HG03039 (cell line): ENCODE measurements around the gene GNA12.
"Not testable (repeated sequence)": the region's sequence is repeated elsewhere in the genome, so short reads cannot be mapped to it uniquely, and the experiment has no call there.

Experiments used
- ATAC-seq: cut with Tn5 transposase; IDR thresholded peaks from one replicate; pipeline ENCODE4 v1.9.1; 2021; ENCODE audit warnings: mild to moderate bottlenecking, moderate library complexity; ENCODE audit not compliant: unreplicated experiment

The GNA12 gene

DNA sequence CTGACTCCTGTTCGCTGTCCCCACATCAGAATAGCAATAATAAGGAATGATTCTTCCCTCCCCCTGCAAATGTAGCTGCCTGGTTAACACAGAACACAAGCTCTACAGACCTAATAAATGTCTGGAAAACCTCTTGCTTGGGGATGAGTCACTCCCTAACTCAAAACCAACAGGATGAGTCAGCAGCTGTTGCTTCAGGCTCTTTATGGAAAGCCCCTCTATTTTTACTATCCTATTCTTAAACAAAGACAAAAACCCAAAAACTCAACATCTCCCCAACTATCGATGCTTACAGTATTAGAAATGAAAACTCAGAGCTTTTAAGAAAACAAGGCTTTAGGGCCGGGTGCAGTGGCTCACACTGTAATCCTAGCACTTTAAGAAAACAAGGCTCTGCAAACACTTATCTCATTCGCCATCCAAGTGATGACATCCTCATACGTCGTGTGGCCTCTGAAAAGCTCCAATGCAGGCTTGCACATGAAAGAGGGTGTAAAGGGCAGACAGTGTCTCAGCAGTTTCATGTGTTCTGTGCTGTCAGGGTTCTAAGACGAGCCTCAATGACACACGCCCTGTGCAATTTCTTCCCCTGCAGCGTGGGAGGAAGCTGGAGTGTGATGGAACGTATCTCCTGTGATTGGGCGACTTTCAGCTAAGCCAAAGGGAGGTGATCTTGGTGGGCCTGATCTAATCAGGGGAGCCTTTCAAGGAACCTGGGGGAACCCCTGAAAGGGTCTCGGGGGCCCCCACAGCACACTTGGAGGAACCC is 86.0 kb downstream of the GNA12 start:
- ATAC-seq, result peak; percentile 68

DNA sequence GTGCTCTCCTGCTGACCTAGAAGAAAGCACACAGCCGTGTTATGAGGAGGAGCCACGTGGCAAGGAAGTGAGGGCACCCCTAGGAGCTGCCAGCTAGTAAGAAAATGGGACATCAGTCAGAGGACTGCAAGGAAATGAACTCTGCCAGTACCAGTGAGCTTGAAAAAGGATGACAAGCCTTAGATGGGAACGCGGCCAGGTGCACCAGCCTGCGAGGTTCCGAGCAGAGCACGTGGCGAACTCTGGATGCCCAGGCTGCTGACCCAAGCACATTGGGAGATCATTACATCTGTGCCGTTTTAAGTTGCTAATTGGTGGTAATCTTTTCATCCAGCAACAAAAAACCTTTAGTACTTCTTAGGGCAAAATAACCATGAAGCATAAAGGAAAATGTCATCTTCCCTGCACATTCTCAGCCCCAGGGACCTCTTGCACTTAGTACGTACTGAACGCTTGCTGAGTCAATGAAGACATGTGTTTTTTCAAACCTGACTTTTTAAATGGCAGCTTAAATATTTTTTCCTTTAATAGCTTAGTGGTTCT is 86.7 kb downstream of the GNA12 start:
- ATAC-seq, result peak; percentile 3

- ATAC-seq, result no peak
Measured at GRCh38 chr7:2755531-2755930, 88.6 kb downstream of the GNA12 start.

DNA sequence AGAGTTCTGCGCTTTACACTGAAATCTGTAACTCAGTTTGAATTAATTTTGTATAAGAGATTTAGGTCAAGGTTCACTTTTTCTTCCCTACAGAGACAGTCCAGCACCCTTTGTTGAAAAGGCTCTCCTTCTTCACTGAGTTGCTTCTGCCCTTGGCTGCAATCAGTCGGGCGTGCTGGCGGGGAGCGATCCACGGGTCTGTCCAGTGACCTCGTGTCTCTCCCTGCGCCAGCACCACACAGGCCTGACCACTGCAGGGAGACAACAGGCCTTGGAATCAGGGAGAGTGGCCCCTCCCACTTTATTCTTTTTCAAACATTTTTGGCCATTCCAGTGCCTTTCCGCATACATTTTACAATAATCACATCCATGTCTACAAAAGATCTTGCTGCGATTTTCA is 89.2 kb downstream of the GNA12 start:
- no peak for ATAC-seq

GRCh38 chr7:2754086-2754485 is 90.0 kb downstream of the GNA12 start:
- no peak for ATAC-seq

DNA sequence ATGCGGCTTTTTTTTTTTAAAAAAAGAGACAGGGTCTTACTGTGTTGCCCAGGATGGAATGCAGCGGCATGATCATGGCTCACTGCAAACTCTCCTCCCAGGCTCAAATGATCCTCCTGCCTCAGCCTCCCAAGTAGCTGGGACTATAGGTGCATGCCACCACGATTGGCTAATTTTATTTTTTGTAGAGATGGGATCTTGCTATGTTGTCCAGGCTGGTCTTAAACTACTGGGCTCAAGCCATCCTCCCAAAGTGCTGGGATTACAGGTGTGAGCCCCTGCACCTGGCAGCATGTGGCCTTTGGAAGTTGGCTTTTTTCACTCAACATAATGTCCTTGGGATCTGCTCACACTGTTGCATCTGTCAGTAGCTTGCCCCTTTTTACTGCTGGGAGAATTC is 91.0 kb downstream of the GNA12 start:
- no peak for ATAC-seq

GRCh38 chr7:2751086-2751485 is 93.0 kb downstream of the GNA12 start:
- ATAC-seq, result no peak

- ATAC-seq, result no peak
Measured at GRCh38 chr7:2750004-2750407, 94.1 kb downstream of the GNA12 start.

GRCh38 chr7:2748684-2749083 is 95.4 kb downstream of the GNA12 start:
- not testable (repeated sequence) for ATAC-seq

DNA sequence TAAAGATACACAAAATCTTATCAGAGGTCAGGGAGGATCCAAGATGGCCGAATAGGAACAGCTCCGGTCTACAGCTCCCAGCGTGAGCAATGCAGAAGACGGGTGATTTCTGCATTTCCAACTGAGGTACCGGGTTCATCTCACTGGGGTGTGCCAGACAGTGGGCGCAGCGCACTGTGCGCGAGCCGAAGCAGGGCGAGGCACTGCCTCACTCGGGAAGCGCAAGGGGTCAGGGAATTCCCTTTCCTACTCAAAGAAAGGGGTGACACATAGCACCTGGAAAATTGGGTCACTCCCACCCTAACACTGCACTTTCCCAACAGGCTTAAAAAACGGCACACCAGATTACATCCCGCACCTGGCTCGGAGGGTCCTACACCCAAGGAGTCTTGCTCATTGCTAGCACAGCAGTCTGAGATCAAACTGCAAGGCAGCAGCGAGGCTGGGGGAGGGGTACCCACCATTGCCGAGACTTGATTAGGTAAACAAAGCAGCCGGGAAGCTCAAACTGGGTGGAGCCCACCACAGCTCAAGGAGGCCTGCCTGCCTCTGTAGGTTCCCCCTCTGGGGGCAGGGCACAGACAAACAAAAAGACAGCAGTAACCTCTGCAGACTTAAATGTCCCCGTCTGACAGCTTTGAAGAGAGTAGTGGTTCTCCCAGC is 100.5 kb downstream of the GNA12 start:
- not testable (repeated sequence) for ATAC-seq

DNA sequence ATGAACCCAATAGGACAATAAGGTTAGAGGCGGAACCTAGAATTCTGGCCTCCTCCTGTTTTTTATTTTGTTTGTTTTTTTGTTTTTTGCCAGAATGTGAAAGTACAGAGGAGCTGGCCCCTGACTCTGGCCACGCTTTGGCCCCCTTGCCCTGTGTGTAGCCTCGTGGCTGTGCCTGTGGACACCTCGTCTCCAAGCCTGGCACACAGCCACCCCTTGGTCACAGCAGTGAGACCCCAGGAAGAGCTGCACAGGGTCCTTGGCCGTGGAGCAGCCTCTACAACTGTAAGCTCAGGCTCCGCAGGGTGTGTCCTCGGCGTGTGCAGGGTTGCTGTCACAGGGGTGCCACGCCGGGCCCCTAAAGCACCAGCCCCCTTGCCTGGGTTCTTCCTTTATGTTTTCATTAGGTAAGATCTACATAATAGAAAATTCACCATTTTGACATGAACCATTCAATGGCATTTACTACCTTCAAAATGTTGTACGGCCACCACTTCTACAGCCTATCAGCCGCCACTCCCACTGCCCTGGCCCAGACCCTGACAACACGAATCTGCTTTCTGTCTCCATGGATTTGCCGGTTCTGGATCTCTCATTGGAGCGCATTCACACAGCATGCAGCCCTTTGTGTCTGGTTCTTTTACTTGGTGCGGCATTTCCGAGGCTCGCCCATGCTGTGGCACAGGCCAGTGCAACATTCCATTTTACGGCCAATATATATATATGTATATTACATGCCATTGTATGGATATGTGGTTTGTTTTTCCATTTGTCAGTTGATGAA is 105.2 kb downstream of the GNA12 start:
- no peak for ATAC-seq

DNA sequence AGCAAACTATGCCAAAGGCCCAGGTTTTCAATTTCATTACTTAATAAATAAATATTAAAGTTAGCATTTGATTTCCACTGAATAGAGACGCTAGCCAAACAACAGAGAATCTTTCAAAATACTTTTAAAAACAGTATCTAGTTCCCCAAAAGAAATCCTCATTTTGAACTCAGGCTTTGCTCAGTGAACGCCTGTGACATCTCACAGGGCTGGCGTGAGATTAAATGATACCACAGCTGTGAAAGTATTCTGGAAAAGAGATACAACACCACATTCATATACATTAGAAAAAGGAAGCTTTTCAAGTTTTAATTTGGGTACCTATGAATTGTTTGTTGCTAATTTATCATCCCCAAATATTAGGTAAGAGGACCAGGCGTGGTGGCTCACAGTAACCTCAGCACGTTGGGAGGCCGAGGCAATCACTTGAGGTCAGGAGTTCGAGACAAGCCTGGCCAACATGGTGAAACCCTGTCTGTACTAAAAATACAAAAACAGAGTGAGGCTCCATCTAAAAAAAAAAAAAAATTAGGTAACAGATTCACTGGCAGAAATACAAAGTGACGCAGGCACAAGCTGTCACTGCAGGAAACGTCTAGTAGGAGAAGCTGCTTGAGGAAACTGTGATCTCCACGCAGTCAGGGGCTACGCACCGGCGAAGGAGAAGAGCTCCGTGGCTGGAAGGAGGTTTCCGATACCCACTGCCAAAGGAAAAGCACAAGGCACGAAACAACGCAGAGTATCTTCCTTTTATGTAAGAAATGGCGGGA is 106.2 kb downstream of the GNA12 start:
- ATAC-seq, result no peak

- not testable (repeated sequence) for ATAC-seq
Measured at GRCh38 chr7:2737005-2737743, 106.9 kb downstream of the GNA12 start.

DNA sequence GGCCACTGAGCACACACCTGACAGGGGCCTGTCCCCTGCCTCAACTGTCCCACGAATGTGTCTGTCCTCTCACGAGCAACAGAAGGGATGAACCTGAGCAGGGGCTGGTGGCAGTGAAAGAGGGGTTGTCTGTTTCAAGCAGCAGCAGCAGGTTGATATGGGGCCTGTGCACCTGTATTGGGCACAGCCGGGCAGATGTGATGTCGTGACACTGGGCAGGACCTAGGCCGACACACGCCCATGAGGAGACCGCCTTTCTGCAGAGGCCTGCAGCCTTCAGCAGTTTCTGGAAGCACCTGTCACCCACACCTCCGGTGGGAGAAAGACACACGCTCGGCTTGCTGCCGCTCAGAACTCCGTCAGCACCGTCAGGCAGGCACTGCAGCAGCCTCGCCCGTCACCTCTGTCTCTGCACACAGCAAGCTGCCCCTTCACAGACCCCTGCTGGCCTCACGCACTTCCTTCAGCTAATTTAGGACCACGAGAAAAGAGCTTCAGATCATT is 107.6 kb downstream of the GNA12 start:
- no peak for ATAC-seq

DNA sequence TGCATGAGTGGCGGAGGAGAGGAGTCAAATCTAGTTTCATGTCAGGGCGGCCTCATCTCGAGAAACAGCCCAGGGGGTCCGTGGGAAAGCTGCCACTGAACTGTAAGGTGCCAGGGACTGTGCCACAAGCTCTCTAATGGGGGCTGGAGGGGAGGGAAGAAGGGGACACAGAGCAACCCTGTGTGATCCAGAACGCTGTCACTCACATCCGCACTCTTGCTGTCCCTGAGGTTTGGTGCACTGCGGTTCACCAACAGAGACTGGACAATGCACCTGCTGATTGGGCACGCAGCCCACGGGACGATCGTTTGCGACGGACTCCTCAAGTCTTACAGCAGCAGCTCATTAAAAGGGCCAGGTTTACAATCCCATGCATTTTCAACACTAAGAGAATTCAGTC is 108.4 kb downstream of the GNA12 start:
- no peak for ATAC-seq

GRCh38 chr7:2734751-2735571 is 109.1 kb downstream of the GNA12 start:
- ATAC-seq, result no peak

DNA sequence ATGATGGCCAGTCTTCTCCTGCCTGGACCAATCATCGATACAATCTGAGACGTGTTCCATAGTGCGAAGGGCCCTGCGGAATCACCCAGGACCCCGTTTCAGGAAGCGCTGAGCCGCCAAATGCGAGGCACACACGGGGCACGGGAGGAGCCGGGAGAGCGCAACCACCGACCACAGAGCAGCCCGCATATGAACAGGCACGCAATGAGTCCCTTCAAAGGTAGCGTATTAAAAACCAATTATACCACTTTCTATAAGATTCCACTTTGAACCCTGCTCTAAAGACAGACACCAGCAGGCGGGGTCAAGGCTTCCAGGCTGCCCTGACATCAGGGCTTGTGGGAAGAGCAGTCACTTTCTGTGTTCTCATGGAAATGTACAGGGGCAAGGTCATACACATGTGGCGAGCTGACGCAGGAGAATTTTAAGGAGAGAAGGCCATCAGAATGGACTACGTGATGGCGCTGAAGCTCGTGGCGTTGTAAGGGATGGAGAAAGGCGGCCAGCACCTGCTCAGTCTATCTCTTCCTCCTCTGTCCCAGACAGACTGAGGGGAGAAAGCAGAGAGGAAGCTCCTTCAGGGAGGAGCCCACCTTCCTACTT is 109.9 kb downstream of the GNA12 start:
- ATAC-seq, result no peak

- no peak for ATAC-seq
Measured at GRCh38 chr7:2732959-2733584, 111.0 kb downstream of the GNA12 start.
